ENCODE measurements around the gene PLS3. TPM values are rescaled to one million over a fixed set of nuclear protein-coding genes. Genes with fewer than 3 reads are reported as not detected.
A peak's percentile ranks its signal among the peaks of the same experiment; 100 is the strongest.
"Not testable (repeated sequence)": the region's sequence is repeated elsewhere in the genome, so short reads cannot be mapped to it uniquely, and the experiment has no call there.

Gene PLS3
- total RNA-seq, 2 donors from 2014 or later = 466 to 474 TPM

DNA sequence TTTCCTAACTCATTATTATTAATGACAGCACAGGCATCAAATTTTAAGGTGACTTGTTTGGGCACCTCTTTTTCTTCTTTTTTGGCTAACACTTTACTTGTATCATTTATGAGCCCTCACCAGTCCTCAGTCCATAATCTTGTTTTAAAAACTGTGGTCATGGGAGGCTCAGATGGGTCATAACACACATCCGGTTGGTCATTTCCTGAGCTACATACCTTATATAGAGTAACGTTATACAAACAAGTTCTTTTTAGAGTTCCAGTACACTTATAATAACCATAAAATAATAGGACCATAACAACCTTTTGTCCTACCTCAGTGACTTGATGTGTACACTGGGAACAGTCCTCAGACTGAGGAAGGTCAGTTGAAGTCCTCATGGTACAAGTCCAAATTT, 21.1 kb upstream of the PLS3 start:
- Histone ChIP-seq H3K27me3 (replicated peaks; ENCODE audit: insufficient read depth) (no peaks in the 10 kb centered on the region), H3K4me1 (ENCODE audit: control insufficient read depth in 1 of 2, low read depth in 2 of 2) (no peaks in the 10 kb centered on the region), H3K27ac (no peak overlapping the region), H3K4me3 (no peak overlapping the region), H3K9me3 (no peaks in the 10 kb centered on the region), H3K36me3 (no peaks in the 10 kb centered on the region)
- no peak for ATAC-seq (ENCODE audit: insufficient number of reproducible peaks, low FRiP score, low read depth)
- TF ChIP-seq, protein P1, sequence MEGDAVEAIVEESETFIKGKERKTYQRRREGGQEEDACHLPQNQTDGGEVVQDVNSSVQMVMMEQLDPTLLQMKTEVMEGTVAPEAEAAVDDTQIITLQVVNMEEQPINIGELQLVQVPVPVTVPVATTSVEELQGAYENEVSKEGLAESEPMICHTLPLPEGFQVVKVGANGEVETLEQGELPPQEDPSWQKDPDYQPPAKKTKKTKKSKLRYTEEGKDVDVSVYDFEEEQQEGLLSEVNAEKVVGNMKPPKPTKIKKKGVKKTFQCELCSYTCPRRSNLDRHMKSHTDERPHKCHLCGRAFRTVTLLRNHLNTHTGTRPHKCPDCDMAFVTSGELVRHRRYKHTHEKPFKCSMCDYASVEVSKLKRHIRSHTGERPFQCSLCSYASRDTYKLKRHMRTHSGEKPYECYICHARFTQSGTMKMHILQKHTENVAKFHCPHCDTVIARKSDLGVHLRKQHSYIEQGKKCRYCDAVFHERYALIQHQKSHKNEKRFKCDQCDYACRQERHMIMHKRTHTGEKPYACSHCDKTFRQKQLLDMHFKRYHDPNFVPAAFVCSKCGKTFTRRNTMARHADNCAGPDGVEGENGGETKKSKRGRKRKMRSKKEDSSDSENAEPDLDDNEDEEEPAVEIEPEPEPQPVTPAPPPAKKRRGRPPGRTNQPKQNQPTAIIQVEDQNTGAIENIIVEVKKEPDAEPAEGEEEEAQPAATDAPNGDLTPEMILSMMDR (IDR thresholded peaks at IDR 0.05) = no peak
- no peak for DNase-seq (ENCODE audit: low spot score)

DNA sequence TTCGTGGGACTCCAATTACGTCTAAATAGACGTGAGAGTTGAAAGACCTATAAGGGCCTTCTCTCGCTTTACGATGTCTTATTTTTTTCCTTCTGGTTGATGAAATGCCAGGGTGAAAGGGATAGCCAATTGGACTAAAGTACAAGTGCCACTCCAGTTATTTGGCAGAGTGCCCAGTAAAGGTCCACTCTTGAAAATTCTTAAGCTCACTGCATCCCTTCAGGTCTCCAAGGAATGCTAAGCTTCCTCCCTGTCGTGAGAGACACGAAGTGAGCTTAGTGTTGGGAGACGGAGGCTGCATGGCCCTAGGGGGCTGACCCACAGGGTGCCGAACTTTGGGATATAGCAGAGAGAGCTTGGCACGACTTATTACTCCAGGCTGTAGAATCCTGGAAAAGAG, 19.9 kb upstream of the PLS3 start:
- not testable (repeated sequence) for H3K36me3 ChIP-seq; H3K27me3 ChIP-seq (replicated peaks; ENCODE audit: insufficient read depth); H3K4me1 ChIP-seq (ENCODE audit: control insufficient read depth in 1 of 2, low read depth in 2 of 2); H3K27ac ChIP-seq; H3K9me3 ChIP-seq; DNase-seq (ENCODE audit: low spot score); ATAC-seq (ENCODE audit: insufficient number of reproducible peaks, low FRiP score, low read depth); H3K4me3 ChIP-seq

DNA sequence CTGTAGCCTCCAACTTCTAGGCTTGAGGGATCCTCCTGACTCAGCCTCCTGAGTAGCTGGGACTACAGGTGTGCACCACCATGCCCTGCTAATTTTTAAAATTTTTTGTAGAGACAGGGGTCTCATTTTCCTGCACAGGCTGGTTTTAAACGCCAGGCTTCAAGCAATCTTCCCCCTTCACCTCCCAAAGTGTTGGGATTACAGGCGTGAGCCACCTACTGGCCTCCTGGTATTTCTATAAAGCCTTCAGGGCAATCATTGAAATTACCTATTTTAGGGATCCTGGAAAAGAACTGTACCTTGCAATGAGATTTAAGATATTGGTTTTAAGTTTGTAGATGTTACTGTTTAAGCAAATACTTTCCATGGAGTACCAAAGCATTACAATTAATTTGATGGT, 13.5 kb upstream of the PLS3 start:
- DNase-seq (ENCODE audit: low spot score) (no peak), ATAC-seq (ENCODE audit: insufficient number of reproducible peaks, low FRiP score, low read depth) (no peak)
- Histone ChIP-seq H3K4me3 (no peak overlapping the region), H3K27me3 (replicated peaks; ENCODE audit: insufficient read depth) (no peaks in the 10 kb centered on the region), H3K27ac (no peak overlapping the region), H3K4me1 (ENCODE audit: control insufficient read depth in 1 of 2, low read depth in 2 of 2) (no peaks in the 10 kb centered on the region), H3K36me3 (no peaks in the 10 kb centered on the region), H3K9me3 (no peaks in the 10 kb centered on the region)
- TF ChIP-seq, protein P1 (IDR thresholded peaks at IDR 0.05) = no peak

DNA sequence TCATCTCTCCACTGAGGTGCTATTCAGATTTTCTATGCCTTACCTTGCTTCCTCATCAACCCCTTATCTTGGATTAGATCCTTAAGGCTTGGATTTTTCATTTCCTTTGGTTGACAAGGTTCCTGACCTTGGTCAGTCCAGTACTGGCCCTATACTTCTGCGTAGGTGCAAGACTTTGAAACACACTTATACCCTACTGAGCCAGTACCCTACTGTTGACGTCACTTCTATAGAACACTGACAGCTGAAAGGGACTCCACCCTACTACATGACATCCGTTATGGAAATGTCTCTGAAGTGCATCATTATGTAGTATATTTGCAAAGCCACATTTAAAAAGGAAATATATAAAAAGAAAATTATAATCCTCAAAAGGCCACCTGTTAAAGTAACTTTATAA, 12.0 kb upstream of the PLS3 start:
- ATAC-seq (ENCODE audit: insufficient number of reproducible peaks, low FRiP score, low read depth) (no peak), DNase-seq (ENCODE audit: low spot score) (no peak)
- H3K4me1 ChIP-seq (ENCODE audit: control insufficient read depth in 1 of 2, low read depth in 2 of 2) = no peaks in the 10 kb centered on the region
- H3K36me3 ChIP-seq = no peaks in the 10 kb centered on the region
- H3K9me3 ChIP-seq = no peaks in the 10 kb centered on the region
- H3K27ac ChIP-seq = no peak overlapping the region
- H3K4me3 ChIP-seq = no peak overlapping the region
- TF ChIP-seq, protein P1 (IDR thresholded peaks at IDR 0.05) = no peak
- H3K27me3 ChIP-seq (replicated peaks; ENCODE audit: insufficient read depth) = no peaks in the 10 kb centered on the region

DNA sequence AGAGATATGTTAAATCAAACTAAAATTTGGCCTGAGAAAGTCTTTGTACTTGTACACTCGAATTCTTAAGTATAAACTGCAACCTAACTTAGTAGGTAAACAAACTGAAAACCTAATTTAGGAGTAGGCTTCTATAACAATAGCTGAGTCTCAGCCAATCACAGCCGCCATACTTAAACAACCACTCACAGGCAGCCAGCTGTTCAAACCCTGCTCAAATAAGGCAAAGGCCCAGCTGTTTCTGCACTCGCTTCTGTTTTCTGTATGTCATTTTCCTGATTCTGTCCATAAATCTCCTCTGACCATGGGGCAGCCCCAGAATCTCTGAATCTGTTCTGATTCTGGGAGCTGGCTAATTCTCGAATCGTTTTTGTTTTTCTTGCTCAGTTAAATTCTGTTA, 7.8 kb upstream of the PLS3 start:
- H3K36me3 ChIP-seq = no peaks in the 10 kb centered on the region
- no peak for DNase-seq (ENCODE audit: low spot score)
- no peaks in the 10 kb centered on the region for H3K4me1 ChIP-seq (ENCODE audit: control insufficient read depth in 1 of 2, low read depth in 2 of 2)
- H3K27me3 ChIP-seq (replicated peaks; ENCODE audit: insufficient read depth) = no peaks in the 10 kb centered on the region
- ATAC-seq (ENCODE audit: insufficient number of reproducible peaks, low FRiP score, low read depth) = no peak
- TF ChIP-seq, protein P1 (IDR thresholded peaks at IDR 0.05) = no peak
- no peaks in the 10 kb centered on the region for H3K9me3 ChIP-seq
- no peak overlapping the region for H3K4me3 ChIP-seq
- no peak overlapping the region for H3K27ac ChIP-seq

DNA sequence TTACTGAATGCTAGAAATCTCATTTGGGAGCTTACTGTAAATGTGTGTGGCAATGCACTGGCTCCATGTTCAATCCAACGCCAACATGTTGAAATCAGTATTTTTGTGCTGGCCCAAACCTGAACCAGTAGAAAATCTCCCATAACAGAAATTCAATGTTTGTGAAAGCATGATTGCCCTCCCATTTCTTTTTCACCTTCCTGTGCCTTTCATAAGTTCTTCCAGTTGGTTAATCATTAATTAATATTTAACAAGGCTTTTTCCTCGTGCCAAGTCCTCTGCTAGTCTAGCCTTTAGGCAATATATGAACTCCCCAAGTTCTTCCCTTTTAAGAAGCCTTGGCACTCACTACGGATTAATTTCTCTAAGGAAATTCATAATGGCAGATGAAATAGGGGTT, 1.3 kb upstream of the PLS3 start:
- DNase-seq (ENCODE audit: low spot score) (no peak), ATAC-seq (ENCODE audit: insufficient number of reproducible peaks, low FRiP score, low read depth) (no peak)
- Histone ChIP-seq H3K4me3 (no peak overlapping the region), H3K27ac (peak overlapping the region; percentile 95 to 96), H3K27me3 (replicated peaks; ENCODE audit: insufficient read depth) (no peaks in the 10 kb centered on the region), H3K36me3 (no peaks in the 10 kb centered on the region), H3K4me1 (ENCODE audit: control insufficient read depth in 1 of 2, low read depth in 2 of 2) (peaks cover 0 to 7% of the 10 kb centered on the region in 2 donors), H3K9me3 (no peaks in the 10 kb centered on the region)
- TF ChIP-seq, protein P1 (IDR thresholded peaks at IDR 0.05) = no peak
